HG03039 (cell line): ENCODE data around the gene FAM161B.
"Not testable (repeated sequence)": the region's sequence is repeated elsewhere in the genome, so short reads cannot be mapped to it uniquely, and the experiment has no call there.

ENCODE experiments used
- ATAC-seq: cut with Tn5 transposase; IDR thresholded peaks from one replicate; pipeline ENCODE4 v1.9.1; 2021; ENCODE audit warnings: mild to moderate bottlenecking, moderate library complexity; ENCODE audit not compliant: unreplicated experiment

FAM161B gene, protein sequence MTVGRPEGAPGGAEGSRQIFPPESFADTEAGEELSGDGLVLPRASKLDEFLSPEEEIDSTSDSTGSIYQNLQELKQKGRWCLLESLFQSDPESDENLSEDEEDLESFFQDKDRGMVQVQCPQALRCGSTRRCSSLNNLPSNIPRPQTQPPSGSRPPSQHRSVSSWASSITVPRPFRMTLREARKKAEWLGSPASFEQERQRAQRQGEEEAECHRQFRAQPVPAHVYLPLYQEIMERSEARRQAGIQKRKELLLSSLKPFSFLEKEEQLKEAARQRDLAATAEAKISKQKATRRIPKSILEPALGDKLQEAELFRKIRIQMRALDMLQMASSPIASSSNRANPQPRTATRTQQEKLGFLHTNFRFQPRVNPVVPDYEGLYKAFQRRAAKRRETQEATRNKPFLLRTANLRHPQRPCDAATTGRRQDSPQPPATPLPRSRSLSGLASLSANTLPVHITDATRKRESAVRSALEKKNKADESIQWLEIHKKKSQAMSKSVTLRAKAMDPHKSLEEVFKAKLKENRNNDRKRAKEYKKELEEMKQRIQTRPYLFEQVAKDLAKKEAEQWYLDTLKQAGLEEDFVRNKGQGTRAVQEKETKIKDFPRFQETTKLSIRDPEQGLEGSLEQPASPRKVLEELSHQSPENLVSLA

DNA sequence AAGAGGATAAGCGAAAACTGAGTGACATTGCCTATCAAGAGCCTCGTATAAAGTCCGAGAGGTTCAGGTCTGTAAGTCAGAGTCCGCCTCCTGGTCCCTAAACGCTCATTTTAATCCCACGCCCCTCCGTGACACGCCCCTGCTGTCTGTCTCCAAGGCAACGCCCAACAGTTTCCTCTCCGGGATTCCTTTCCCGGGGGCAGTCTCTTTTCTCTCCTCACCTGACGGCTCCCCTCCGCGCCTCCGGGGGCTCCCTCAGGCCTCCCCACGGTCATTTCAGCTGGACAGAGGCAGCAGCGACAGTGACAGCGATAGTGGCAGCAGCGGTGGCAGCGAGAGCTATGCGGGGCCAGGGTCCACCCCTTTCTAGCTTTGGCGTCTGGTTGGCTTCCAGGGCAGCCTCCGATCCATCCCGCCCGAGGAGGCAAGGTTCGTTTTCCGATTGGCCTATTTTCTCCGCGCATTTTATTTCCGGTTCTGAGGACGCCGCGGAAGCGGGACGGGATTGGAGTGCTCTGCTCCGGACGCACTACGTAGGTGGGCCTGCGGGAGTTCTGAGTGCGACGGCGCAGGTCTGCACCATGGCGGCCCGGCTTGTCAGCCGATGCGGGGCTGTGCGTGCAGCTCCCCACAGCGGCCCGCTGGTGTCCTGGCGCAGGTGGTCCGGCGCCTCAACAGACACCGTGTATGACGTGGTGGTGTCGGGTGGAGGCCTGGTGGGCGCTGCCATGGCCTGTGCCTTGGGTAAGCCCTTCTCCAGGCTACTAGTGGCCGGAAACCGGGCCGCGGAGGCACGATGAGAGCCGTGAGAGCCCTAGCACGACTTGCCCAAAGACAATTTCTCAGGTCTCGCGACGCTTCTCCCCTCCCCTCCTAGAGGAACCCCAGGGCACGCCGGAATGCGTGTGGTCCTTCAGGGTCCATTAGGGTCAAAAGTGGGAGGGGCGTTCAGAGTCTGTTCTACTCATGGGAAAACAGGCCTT lies at the start of gene FAM161B, which contains the start of gene COQ6:
Gene FAM161B (minus strand): TSS at position 343 of the 983 bp plus-strand sequence. CDS start 68 bp downstream, at position 275.
Gene COQ6 (plus strand): TSS at position 551 of the 983 bp plus-strand sequence. CDS start 31 bp downstream, at position 582.
- peak; percentile 74 for ATAC-seq

DNA sequence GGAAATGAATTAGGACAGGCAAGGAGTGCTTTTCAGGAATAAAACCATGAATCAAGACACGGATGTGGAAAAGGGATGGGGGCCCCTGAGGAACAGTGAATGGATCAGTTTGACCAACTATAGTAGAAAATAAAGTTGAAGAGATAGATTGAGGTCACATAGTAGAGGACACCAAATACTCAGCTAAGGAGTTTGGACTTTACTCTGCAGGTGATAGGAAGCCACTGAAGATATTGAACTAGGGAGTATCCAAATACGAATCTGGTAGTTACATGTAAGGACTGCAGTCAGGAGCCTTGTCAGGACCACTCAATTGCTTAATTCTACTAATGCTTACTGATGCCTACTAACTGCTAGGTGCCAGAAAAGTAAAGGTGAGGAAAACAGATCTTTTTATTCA lies 48.8 kb upstream of the FAM161B start:
- no peak for ATAC-seq

DNA sequence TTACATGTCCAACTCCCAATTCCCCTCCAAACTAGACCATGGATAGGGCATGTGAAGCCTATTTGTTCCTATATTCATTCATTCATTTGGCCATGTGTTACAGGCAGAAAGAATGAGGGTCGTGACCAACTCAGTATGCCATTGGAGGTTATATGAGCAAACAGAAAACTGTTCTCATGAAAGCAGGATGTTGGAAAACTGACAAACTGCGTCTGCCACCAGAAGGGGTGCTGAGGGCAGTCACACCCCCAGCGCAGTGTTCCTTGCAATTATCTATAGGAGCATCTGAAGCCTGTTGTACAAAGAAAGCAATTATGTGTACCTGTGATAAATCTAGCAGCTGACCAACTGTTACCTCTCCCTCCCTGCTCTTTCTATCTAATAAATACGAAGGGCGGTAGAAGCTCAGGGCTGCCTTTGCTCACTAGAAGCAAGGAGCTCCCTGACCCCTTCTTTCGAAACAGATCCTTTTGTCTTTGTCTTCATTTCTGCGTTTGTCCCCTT lies 48.1 kb upstream of the FAM161B start:
- ATAC-seq: no peak

DNA sequence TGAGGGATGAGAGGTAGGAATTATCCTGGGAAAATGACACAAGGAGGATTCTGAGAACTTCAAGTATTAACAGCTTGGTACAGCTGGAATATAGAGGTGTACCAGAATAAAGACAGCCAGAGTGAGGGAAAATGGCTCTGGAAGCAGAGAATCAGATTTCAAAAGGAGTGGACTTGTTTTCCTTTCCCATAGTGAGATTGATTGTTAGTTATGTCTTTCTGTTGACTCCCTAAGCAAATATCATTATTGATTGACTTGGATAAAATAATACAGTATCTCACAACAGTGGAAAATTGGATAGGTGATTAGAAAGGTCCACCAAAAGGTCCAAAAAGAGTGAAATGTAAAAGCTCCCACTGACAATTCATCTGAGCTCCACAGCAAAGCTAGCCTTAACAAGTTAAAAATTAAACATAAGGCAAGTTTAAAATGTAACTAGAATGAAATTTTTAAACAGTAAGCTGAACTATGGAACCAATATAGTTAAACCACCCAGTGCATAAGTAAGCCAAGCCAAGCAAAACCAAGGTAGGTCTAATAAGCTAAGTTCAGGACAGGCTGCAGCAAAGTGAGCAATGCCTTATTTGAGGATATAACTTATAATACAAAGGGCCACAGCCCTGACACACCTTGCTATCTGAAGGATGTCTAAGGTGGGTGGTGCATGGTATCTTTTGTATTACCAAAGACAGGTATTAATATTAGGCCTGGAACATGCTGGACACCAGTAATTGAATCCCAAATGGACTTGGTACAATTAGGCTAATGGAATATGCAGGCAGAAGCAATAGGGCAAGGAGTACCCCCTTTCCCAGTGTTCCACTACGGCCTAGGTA lies 47.4 kb upstream of the FAM161B start:
- ATAC-seq: no peak

DNA sequence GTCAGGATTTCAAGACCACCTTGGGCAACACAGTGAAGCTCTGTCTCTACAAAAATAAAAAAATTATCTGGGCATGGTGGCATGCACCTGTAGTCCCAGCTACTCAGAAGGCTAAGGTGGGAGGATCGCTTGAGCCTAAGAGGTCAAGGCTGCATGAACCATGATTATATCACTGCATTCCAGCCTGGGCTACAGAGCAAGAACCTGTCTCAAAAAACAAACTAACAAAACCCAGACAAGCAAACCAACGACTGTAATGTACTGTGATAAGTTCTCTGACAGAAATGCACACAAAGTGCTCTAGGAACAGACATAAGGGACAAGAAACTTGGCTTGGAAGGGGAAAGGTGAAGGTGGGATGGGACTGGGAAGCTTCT lies 46.8 kb upstream of the FAM161B start:
- ATAC-seq: no peak

DNA sequence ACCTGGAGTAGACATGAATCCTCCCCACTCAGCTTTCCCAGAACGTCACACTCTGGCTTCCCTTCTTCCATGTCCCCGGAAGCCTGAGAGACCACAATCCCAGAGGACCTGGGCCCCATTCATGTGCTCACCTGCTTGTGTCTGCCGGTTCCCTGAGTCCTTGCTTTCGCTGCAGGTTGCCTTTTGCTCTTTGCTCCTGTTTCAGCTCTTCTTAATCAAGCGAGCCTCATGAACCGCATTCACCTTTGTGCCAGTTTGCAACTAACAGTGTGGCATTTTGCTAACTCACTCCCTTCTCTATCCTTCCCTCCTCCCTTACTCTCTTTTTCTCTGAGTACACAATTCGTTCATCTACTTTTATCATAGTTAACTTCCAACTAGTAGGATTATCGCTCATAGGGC lies 46.1 kb upstream of the FAM161B start:
- no peak for ATAC-seq

DNA sequence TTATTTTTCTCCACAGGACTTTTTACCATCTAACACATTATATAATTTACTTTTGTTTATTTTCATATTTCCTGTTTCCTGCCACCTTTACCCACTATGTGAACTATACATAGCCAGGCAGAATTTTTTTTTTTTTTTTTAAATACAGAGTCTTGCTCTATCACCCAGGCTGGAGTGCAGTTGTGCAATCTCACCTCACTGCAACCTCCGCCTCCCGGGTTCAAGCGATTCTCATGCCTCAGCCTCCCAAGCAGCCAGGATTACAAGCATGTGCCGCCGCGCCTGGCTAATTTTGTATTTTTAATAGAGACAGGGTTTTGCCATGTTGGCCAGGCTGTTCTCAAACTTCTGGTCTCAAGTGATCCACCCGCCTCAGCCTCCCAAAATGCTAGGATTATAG lies 45.0 kb upstream of the FAM161B start:
- ATAC-seq: not testable (repeated sequence)

DNA sequence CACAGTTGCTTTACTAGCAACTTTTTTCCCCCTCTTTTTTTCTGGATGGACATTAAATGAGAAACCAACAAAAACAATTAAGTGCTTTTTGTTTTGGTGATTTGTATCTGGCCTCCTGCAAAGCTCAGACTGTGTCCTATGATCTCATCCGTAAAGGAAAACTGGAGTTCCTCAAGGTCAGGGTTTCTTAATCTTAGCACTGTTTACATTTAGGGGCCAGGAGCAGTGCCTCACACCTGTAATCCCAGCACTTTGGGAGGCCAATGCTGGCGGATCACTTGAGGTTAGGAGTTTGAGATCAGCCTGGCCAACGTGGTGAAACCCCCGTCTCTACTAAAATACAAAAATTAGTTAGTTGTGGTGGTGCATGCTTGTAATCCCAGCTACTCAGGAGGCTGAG lies 41.2 kb upstream of the FAM161B start:
- ATAC-seq: no peak

DNA sequence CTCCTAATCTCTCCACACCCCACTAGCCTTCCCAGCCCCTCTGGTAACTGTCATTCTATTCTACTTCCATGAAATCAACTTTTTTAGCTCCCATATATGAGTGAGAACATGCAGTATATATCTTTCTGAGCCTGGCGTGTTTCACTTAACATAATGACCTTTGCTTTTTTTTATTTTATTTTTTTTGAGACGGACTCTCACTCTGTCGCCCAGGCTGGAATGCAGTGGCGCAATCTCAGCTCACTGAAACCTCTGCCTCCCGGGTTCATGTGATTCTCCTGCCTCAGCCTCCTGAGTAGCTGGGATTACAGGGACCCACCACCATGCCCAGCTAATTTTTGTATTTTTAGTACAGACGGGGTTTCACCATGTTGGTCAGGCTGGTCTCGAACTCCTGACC lies 38.8 kb upstream of the FAM161B start:
- ATAC-seq: not testable (repeated sequence)

DNA sequence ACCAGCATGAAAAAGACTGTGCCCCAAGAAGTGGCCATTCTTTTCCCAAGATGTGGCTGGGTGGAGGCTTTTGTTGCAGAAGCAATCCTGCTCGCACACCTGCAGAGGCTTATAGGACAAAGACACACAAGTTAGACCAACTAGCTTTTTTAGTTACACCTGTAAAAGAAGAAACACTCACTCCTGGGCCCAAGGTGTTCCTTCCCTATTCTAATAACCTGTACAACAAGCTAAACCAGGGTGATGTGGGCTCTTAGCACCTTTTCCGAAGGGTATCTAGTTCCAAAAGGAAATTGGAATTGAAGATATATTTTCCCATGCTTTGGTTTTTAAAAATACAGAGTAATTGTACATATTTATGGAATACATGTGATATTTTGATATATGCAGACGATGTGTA lies 38.2 kb upstream of the FAM161B start:
- ATAC-seq: no peak

DNA sequence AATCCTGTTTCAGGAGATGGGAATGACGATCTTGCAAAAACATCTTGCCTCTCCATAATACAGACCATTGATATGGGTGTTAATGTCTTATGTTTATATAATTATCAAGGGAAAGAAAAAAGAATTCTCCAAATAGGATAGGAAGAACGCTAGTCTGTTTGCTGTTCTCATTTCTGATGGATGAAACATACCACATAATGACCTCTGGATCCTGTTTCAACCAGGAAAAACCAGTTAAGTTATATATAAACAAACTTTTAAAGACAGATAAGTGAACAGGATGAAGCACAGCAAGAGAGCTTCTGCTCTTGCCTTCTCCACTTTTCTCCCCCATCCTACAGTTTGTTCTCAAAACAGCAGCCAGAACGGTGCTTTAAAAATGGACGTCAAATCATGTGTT lies 28.0 kb upstream of the FAM161B start:
- ATAC-seq: no peak

DNA sequence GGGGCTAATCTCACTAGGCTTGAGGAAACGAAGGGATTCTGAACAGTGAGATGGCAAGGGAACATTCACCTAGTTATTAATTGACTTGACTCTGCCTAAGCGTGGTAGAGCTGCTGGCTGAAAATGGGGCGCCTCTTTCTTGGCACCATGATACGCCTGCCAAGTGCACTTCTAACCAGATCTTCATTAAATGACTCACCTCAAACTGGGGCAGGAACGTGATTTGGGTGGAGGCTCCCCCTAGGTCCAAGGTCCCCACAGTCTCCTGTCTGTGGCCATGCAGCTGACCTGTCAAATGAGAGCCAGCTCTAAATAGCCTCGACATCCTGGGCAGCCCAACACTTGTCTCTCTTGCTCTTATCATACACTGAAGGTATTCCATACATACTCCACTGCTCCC lies 26.2 kb upstream of the FAM161B start:
- no peak for ATAC-seq

DNA sequence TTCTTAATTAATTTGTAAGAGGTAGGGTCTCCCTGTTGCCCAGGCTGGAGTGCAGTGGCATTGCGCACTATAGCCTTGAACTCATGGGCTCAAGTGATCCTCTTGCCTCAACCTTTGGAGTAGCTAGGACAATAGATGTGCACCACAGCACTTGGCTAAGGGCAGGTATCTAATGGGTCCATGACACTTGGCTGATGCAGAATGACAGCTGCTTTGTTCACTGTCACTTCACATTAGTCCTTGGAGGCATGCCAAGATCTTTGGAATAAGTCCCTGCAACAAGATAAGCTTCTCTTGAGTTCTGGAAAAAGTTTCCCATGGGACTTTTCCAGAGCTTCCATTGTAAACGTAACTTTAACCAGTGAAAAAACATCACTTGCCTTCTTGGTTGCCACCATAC lies 23.6 kb upstream of the FAM161B start:
- ATAC-seq: no peak

DNA sequence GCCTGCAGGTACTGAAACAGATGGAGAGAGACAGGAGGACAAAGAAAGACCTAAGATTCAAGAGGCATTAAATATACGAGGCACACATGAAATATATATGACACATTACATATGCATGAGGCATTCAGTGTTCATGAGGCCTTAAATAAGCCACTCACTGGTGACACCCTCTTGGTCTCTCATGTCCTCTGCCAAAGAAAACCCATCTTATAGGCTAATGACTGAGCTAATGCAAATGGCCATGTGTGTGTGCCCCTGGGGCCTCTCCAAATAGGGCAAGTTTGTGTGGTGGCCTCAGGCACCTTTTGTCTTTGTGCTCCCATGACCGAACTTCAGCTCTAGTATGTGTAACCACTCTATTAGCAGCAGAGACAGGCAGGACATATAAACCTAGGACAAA lies 19.0 kb upstream of the FAM161B start:
- ATAC-seq: no peak

DNA sequence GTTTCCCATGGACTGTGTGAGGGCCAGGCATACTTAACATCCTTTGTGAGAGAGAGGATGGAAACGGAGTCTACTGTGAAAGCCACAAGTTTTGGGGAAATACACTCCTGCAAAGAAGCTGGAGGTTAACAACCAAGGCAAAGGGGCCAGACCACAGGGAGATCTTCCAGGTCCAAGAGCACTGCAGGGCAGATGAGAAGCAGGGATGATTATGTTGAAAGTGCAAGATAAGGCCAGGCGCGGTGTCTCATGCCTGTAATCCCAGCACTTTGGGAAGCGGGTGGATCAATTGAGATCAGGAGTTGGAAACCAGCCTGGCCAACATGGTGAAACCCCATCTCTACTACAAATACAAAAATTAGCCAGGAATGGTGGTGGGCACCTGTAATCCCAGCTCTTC lies 15.3 kb upstream of the FAM161B start:
- no peak for ATAC-seq

DNA sequence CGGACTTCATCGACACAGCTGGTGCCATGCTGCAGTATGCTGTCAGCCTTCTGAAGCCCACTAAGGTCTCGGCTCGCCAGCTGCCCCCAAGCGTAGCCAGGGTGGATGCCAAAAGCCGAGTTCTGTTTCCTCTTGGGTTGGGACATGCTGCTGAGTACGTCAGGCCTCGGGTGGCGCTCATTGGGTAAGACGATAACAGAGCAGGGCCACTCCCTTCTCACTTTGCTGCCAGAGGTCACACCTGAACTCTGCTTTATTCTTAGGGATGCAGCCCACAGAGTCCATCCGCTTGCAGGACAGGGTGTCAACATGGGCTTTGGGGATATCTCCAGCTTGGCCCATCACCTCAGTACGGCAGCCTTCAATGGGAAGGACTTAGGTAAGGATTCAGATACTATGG lies 11.3 kb upstream of the FAM161B start:
- ATAC-seq: no peak

DNA sequence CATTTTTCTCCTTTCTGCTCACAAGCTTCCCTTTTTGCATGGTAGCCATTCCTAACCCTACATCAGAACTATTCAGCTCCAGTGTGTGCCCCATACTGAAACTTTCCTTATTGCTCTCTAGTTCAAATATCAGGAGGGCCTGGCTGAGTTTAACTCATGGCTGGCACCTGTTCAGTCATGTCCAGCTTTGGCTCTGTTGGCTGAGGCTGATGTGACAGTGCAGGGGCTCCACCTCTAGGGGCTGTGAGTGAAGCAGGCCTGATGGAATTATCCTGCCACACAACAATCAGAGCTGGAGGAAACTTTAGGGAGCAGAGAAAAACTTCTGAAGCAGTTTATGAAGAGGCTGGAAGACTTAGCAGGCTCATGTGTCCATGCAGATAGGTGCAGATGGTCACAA lies 8.7 kb upstream of the FAM161B start:
- no peak for ATAC-seq

DNA sequence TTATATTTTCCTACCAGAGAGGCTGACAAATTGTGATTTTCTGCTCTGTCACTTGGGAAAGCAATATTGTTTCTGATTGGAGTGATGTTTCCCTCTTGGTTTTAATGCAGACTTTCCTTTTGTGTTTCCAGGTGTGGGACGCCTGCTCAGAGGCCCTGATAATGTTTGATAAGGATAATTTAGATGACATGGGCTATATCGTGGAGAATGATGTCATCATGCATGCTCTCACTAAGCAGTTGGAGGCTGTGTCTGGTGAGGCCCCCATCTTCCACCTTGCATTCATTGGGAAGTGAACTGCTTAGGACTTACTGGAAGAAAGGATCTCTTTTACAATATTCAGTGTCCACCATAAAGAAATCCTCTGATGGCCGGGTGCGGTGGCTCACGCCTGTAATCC lies 5.8 kb upstream of the FAM161B start:
- ATAC-seq: no peak

DNA sequence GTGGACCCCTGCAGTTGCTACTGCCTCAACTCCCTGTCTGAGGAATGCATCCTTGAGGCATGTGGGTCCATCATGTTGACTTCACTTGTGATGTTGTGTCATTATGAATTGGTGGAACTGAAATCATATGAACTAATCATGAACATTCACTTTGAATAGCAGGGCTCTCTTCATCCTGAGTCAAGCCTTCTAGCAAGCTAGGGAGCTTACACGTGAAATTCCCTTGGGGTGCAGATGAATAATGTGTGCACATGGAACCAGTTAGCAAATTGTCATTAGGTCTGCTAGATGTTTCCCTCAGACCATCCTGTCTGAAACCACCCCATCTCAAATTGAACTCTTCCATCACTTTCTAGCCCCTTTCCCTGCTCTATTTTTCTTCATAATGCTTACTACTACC lies 3.8 kb upstream of the FAM161B start:
- no peak for ATAC-seq

DNA sequence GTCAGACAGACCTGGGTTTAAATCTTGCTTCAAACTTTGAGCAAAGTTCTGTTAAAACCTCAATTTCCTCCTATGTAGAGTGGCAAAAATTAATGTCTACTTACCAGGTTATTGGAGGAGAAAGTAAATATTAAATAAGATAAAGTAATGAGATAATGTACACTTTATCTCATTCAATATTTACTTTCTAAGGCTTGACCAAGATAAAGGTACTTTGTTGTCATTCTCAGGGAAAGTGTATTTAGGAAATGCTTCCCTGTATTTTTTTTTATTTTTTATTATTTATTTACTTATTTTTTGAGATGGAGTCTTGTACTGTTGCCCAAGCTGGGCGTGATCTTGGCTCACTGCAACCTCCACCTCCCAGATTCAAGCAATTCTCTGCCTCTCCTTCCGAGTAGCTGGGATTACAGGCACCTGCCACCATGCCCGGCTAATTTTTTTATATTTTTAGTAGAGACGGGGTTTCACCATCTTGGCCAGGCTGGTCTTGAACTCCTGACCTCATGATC lies 4.7 kb downstream of the FAM161B start:
- ATAC-seq: no peak
